ENCODE data around the gene SUFU. TPM values are rescaled to one million over a fixed set of nuclear protein-coding genes. Genes with fewer than 3 reads are reported as not detected.
A peak's percentile ranks its signal among the peaks of the same experiment; 100 is the strongest.

Gene SUFU
- total RNA-seq, 1 donor: 3.6 TPM

DNA sequence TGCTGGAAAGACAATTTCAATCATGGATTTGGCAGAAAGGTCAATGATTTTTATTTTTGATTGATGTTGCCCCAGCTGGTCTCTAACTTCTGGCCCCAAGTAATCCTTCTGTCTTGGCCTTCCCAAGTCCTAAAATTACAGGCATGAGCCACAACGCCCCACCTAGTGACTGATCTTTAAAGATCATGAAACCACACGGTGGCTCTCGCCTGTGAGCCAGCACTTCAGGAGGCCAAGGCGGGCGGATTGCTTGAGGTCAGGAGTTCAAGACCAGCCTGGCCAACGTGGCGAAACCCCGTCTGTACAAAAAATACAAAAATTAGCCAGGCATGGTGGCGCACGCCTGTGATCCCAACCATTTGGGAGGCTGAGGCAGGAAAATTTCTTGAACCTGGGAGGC lies 39.8 kb upstream of the SUFU start:
- no peak overlapping the region for H3K4me2 ChIP-seq (ENCODE audit: insufficient read depth, low read length)
- no peak for DNase-seq (ENCODE audit: insufficient read length, low spot score, missing footprints)
- no peaks in the 10 kb centered on the region for H4K20me1 ChIP-seq (ENCODE audit: insufficient read depth, low read length)
- TF ChIP-seq, protein P1, sequence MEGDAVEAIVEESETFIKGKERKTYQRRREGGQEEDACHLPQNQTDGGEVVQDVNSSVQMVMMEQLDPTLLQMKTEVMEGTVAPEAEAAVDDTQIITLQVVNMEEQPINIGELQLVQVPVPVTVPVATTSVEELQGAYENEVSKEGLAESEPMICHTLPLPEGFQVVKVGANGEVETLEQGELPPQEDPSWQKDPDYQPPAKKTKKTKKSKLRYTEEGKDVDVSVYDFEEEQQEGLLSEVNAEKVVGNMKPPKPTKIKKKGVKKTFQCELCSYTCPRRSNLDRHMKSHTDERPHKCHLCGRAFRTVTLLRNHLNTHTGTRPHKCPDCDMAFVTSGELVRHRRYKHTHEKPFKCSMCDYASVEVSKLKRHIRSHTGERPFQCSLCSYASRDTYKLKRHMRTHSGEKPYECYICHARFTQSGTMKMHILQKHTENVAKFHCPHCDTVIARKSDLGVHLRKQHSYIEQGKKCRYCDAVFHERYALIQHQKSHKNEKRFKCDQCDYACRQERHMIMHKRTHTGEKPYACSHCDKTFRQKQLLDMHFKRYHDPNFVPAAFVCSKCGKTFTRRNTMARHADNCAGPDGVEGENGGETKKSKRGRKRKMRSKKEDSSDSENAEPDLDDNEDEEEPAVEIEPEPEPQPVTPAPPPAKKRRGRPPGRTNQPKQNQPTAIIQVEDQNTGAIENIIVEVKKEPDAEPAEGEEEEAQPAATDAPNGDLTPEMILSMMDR (IDR thresholded peaks at IDR 0.05; ENCODE audit: extremely low read depth, low read depth, low read length): no peak
- H3K36me3 ChIP-seq (ENCODE audit: insufficient read depth, low read length): no peaks in the 10 kb centered on the region
- no peak overlapping the region for H2AFZ ChIP-seq (ENCODE audit: low read length)
- H3K27me3 ChIP-seq (ENCODE audit: insufficient read depth, low read length): peaks cover 18% of the 10 kb centered on the region
- no peak overlapping the region for H3K27ac ChIP-seq (ENCODE audit: low read depth, low read length)
- no peaks in the 10 kb centered on the region for H3K9me3 ChIP-seq (ENCODE audit: low read depth, low read length)
- no peak overlapping the region for H3K4me3 ChIP-seq (ENCODE audit: insufficient read depth, low read length)
- no peaks in the 10 kb centered on the region for H3K79me2 ChIP-seq (ENCODE audit: insufficient read depth, low read length)
- peaks cover 19% of the 10 kb centered on the region for H3K4me1 ChIP-seq (ENCODE audit: insufficient read depth, low read length)

DNA sequence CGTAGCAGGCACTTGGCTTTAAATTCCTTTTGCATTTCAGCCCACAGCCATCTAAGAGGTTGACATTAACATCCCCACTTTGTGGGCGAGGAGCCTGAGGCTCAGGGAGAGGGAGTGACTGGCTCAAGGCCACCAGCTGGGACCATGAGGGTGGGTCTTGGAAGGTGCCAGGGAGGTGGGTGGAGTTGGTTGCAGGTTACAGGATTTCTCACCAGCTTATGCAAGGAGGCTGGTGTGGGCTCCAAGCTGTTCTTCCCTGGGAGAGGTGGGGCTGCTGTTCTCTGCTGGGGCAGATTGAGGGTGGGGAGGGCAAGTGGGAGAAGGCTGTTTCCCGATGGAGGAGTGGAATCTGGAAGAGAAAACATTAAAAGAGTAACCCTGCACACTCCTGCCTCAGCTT lies 38.3 kb upstream of the SUFU start:
- no peak overlapping the region for H3K27ac ChIP-seq (ENCODE audit: low read depth, low read length)
- no peak overlapping the region for H3K4me2 ChIP-seq (ENCODE audit: insufficient read depth, low read length)
- H3K4me1 ChIP-seq (ENCODE audit: insufficient read depth, low read length): peaks cover 23% of the 10 kb centered on the region
- TF ChIP-seq, protein P1 (IDR thresholded peaks at IDR 0.05; ENCODE audit: extremely low read depth, low read depth, low read length): no peak
- H3K4me3 ChIP-seq (ENCODE audit: insufficient read depth, low read length): no peak overlapping the region
- no peaks in the 10 kb centered on the region for H3K36me3 ChIP-seq (ENCODE audit: insufficient read depth, low read length)
- peak; percentile 44 for DNase-seq (ENCODE audit: insufficient read length, low spot score, missing footprints)
- H2AFZ ChIP-seq (ENCODE audit: low read length): no peak overlapping the region
- no peaks in the 10 kb centered on the region for H3K79me2 ChIP-seq (ENCODE audit: insufficient read depth, low read length)
- no peaks in the 10 kb centered on the region for H4K20me1 ChIP-seq (ENCODE audit: insufficient read depth, low read length)
- no peaks in the 10 kb centered on the region for H3K9me3 ChIP-seq (ENCODE audit: low read depth, low read length)
- H3K27me3 ChIP-seq (ENCODE audit: insufficient read depth, low read length): peaks cover 18% of the 10 kb centered on the region

DNA sequence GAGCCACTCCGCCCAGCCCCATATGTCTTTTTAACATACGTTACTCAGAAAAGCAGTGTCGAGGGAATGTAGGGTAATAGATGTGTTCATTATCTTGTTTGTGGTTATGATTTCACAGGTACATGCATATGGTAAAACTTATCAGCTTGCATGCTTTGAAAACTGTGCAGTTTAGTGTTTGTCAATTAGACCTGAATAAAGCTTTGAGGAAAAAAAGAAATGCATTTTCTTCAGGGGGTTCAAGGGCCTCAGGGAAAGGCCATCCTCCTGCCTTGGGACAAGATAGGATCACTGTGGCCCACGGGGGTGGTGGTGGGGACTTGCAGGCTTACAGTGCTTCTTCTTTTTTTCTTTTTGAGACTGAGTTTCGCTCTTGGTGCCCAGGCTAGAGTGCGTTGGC lies 36.5 kb upstream of the SUFU start:
- H3K9me3 ChIP-seq (ENCODE audit: low read depth, low read length): no peaks in the 10 kb centered on the region
- H3K27me3 ChIP-seq (ENCODE audit: insufficient read depth, low read length): peaks cover 9% of the 10 kb centered on the region
- TF ChIP-seq, protein P1 (IDR thresholded peaks at IDR 0.05; ENCODE audit: extremely low read depth, low read depth, low read length): no peak
- no peak overlapping the region for H2AFZ ChIP-seq (ENCODE audit: low read length)
- no peak overlapping the region for H3K27ac ChIP-seq (ENCODE audit: low read depth, low read length)
- peaks cover 14% of the 10 kb centered on the region for H3K4me1 ChIP-seq (ENCODE audit: insufficient read depth, low read length)
- H3K36me3 ChIP-seq (ENCODE audit: insufficient read depth, low read length): no peaks in the 10 kb centered on the region
- DNase-seq (ENCODE audit: insufficient read length, low spot score, missing footprints): no peak
- H3K4me2 ChIP-seq (ENCODE audit: insufficient read depth, low read length): no peak overlapping the region
- no peaks in the 10 kb centered on the region for H3K79me2 ChIP-seq (ENCODE audit: insufficient read depth, low read length)
- no peak overlapping the region for H3K4me3 ChIP-seq (ENCODE audit: insufficient read depth, low read length)
- H4K20me1 ChIP-seq (ENCODE audit: insufficient read depth, low read length): no peaks in the 10 kb centered on the region

DNA sequence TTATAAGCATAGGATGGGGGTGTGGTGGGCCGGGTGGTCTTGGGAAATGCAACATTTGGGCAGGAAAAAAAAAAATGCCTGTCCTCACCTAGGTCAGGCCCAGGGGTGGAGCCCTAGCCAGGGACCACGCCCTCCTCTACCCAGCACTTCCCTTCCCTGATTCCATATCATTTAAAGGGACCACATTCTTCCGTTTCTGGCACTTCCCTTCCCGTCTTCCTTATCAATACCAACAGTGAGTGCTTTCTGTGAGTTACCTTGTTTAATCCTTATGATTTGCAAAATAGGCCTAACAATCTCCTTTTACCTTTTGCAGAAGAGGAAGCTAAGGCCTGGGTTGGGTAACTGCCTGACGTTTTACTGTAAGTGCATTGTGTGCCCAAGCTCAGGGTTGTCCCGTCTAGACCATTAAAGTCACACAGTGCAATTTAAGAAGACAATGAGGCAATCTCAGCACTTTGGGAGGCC lies 35.8 kb upstream of the SUFU start:
- Histone ChIP-seq H3K4me3 (ENCODE audit: insufficient read depth, low read length) (no peak overlapping the region), H3K79me2 (ENCODE audit: insufficient read depth, low read length) (no peaks in the 10 kb centered on the region), H3K27ac (ENCODE audit: low read depth, low read length) (no peak overlapping the region), H2AFZ (ENCODE audit: low read length) (no peak overlapping the region), H3K9me3 (ENCODE audit: low read depth, low read length) (no peaks in the 10 kb centered on the region), H3K36me3 (ENCODE audit: insufficient read depth, low read length) (no peaks in the 10 kb centered on the region), H3K4me2 (ENCODE audit: insufficient read depth, low read length) (no peak overlapping the region), H3K4me1 (ENCODE audit: insufficient read depth, low read length) (peaks cover 14% of the 10 kb centered on the region), H3K27me3 (ENCODE audit: insufficient read depth, low read length) (peaks cover 8% of the 10 kb centered on the region), H4K20me1 (ENCODE audit: insufficient read depth, low read length) (no peaks in the 10 kb centered on the region)
- DNase-seq (ENCODE audit: insufficient read length, low spot score, missing footprints): no peak
- TF ChIP-seq, protein P1 (IDR thresholded peaks at IDR 0.05; ENCODE audit: extremely low read depth, low read depth, low read length): no peak

Measured in osteoblast (primary cell).